Activated CD4-positive, alpha-beta memory T cell treated with anti-CD3 and anti-CD28 coated beads, Interleukin-2, amount 10 ng/mL, durations not matched to agents 7 days and 5 days (primary cell): ENCODE measurements around the gene EFTUD2. TPM values are rescaled to one million over a fixed set of nuclear protein-coding genes. Genes with fewer than 3 reads are reported as not detected.

Source experiments
- CTCF ChIA-PET: fragments of 350-600 bp; sonication (Branson Sonifier 250); formaldehyde crosslinking; loops from one replicate; lab custom pipeline; 2021; ENCODE audit warnings: antibody characterized with exemption, inconsistent platforms; lab: Charles Lee
- POLR2A ChIA-PET: fragments of 350-600 bp; sonication (Branson Sonifier 250); formaldehyde crosslinking; loops from one replicate; lab custom pipeline; 2021; ENCODE audit warnings: antibody characterized with exemption; lab: Charles Lee
- DNase-seq: peaks from one replicate; pipeline ENCODE4 v3.0.0-alpha.2; 2020
- H3K27ac Mint-ChIP-seq: one replicate; pipeline ENCODE4 v1.8.0; 2021; ENCODE audit warnings: mild to moderate bottlenecking, mixed read lengths
- H3K27me3 Mint-ChIP-seq: one replicate; pipeline ENCODE4 v1.8.0; 2021; ENCODE audit warnings: mixed read lengths
- H3K36me3 Mint-ChIP-seq: one replicate; pipeline ENCODE4 v1.8.0; 2021; ENCODE audit warnings: low read depth, mixed read lengths
- H3K4me1 Mint-ChIP-seq: one replicate; pipeline ENCODE4 v1.8.0; 2021; ENCODE audit warnings: mixed read lengths
- H3K4me3 Mint-ChIP-seq: one replicate; pipeline ENCODE4 v1.8.0; 2021; ENCODE audit warnings: mild to moderate bottlenecking, mixed read lengths
- H3K9me3 Mint-ChIP-seq: one replicate; pipeline ENCODE4 v1.8.0; 2021; ENCODE audit warnings: mixed read lengths
- total RNA-seq, 2 experiments: library from RNA; stranded (reverse); gene quantifications; one replicate each; pipeline ENCODE4 v1.2.3, GENCODE V29; 2021

EFTUD2 gene
- total RNA-seq, 2 experiments from 2014 or later = 102 to 114 TPM

GRCh38 chr17:44905006-44906000, 6.1 kb upstream of the EFTUD2 start:
- Mint-ChIP-seq H3K36me3 (no peaks in the 10 kb centered on the region), H3K9me3 (no peaks in the 10 kb centered on the region), H3K27ac (no peak overlapping the region), H3K27me3 (peaks cover 17% of the 10 kb centered on the region), H3K4me3 (no peak overlapping the region), H3K4me1 (peaks cover 3% of the 10 kb centered on the region)
- ChIA-PET CTCF (interaction anchor here (1.1 kb wide), 1 partner anchor 230 kb away, joined by 3 read pairs; the partner anchor contains the start of gene ACBD4), POLR2A (no interaction called here)
- no peak for DNase-seq

GRCh38 chr17:44904001-44904984, 5.0 kb upstream of the EFTUD2 start:
- Mint-ChIP-seq H3K27me3 (peaks cover 17% of the 10 kb centered on the region), H3K36me3 (no peaks in the 10 kb centered on the region), H3K4me1 (peaks cover 10% of the 10 kb centered on the region), H3K27ac (no peak overlapping the region), H3K9me3 (no peaks in the 10 kb centered on the region), H3K4me3 (no peak overlapping the region)
- POLR2A ChIA-PET = no interaction called here
- DNase-seq = no peak
- CTCF ChIA-PET = interaction anchor here (1.1 kb wide), 1 partner anchor 231 kb away, joined by 3 read pairs; the partner anchor contains the start of gene ACBD4

- POLR2A ChIA-PET = no interaction called here
- H3K27me3 Mint-ChIP-seq = peaks cover 16% of the 10 kb centered on the region
- CTCF ChIA-PET = interaction anchor here (1.5 kb wide), 1 partner anchor 232 kb away, joined by 5 read pairs; the partner anchor contains the start of gene ACBD4
- no peak overlapping the region for H3K27ac Mint-ChIP-seq
- peaks cover 15% of the 10 kb centered on the region for H3K4me1 Mint-ChIP-seq
- H3K36me3 Mint-ChIP-seq = no peaks in the 10 kb centered on the region
- no peak overlapping the region for H3K4me3 Mint-ChIP-seq
- no peaks in the 10 kb centered on the region for H3K9me3 Mint-ChIP-seq
- no peak for DNase-seq
Measured at GRCh38 chr17:44903012-44903685, 3.9 kb upstream of the EFTUD2 start.

- no peak for DNase-seq
- H3K27me3 Mint-ChIP-seq = peaks cover 16% of the 10 kb centered on the region
- H3K9me3 Mint-ChIP-seq = no peaks in the 10 kb centered on the region
- H3K4me1 Mint-ChIP-seq = peaks cover 19% of the 10 kb centered on the region
- no peak overlapping the region for H3K27ac Mint-ChIP-seq
- H3K4me3 Mint-ChIP-seq = no peak overlapping the region
- POLR2A ChIA-PET = interaction anchor here (1.6 kb wide), 1 partner anchor 24 kb away, joined by 3 read pairs; no protein-coding TSS in a partner anchor
- no peaks in the 10 kb centered on the region for H3K36me3 Mint-ChIP-seq
- CTCF ChIA-PET = interaction anchor here (0.5 to 1.5 kb wide), 2 partner anchors 233 to 1141 kb away, joined by 3 to 5 read pairs; partner anchors contain the start of gene ACBD4
Measured at GRCh38 chr17:44902135-44902760, 3.0 kb upstream of the EFTUD2 start.

- DNase-seq = no peak
- ChIA-PET CTCF (interaction anchor here (1.1 to 1.5 kb wide), 1 partner anchor 234 kb away, joined by 3 to 5 read pairs; the partner anchor contains the start of gene ACBD4), POLR2A (interaction anchor here (1.6 kb wide), 1 partner anchor 25 kb away, joined by 3 read pairs; no protein-coding TSS in a partner anchor)
- Mint-ChIP-seq H3K27ac (no peak overlapping the region), H3K36me3 (no peaks in the 10 kb centered on the region), H3K4me1 (peaks cover 21% of the 10 kb centered on the region), H3K4me3 (no peak overlapping the region), H3K27me3 (peaks cover 15% of the 10 kb centered on the region), H3K9me3 (no peaks in the 10 kb centered on the region)
Measured at GRCh38 chr17:44901411-44901921, 2.2 kb upstream of the EFTUD2 start.

- no peak overlapping the region for H3K27ac Mint-ChIP-seq
- H3K36me3 Mint-ChIP-seq = peaks cover 4% of the 10 kb centered on the region
- H3K4me3 Mint-ChIP-seq = no peak overlapping the region
Measured at GRCh38 chr17:44900894-44901293, 1.6 kb upstream of the EFTUD2 start.

GRCh38 chr17:44898768-44899073, 524 bp downstream of the EFTUD2 start:
- POLR2A ChIA-PET = interaction anchor here (0.6 to 2.7 kb wide), 27 partner anchors 9 to 677 kb away, joined by 3 to 15 read pairs (median 4); partner anchors contain the start of genes C1QL1, DBF4B, HEXIM1 and HEXIM2
- Mint-ChIP-seq H3K36me3 (peaks cover 12% of the 10 kb centered on the region), H3K27ac (peak overlapping the region; percentile 95), H3K4me3 (peak overlapping the region; percentile 87), H3K27me3 (peaks cover 11% of the 10 kb centered on the region), H3K9me3 (no peaks in the 10 kb centered on the region), H3K4me1 (peaks cover 26% of the 10 kb centered on the region)
- CTCF ChIA-PET = interaction anchor here (0.6 to 1.6 kb wide), 8 partner anchors 9 to 237 kb away, joined by 3 to 5 read pairs (median 3); partner anchors contain the start of gene ACBD4
- DNase-seq = no peak

More at GRCh38 chr17:44900894-44901293, 1.6 kb upstream of the EFTUD2 start:
- Mint-ChIP-seq H3K9me3 (no peaks in the 10 kb centered on the region), H3K4me1 (peaks cover 25% of the 10 kb centered on the region), H3K27me3 (peaks cover 11% of the 10 kb centered on the region)
- no peak for DNase-seq
- ChIA-PET CTCF (interaction anchor here (1.1 kb wide), 1 partner anchor 234 kb away, joined by 3 read pairs; the partner anchor contains the start of gene ACBD4), POLR2A (interaction anchor here (2.7 kb wide), 1 partner anchor 46 kb away, joined by 14 read pairs; the partner anchor contains the start of gene KIF18B)

GRCh38 chr17:44894642-44895041, 4.6 kb downstream of the EFTUD2 start:
- no peak overlapping the region for H3K4me3 Mint-ChIP-seq
- no peak for DNase-seq
- H3K27me3 Mint-ChIP-seq = no peaks in the 10 kb centered on the region
- no peak overlapping the region for H3K27ac Mint-ChIP-seq
- peaks cover 26% of the 10 kb centered on the region for H3K36me3 Mint-ChIP-seq
- ChIA-PET CTCF (interaction anchor here (0.6 to 1.7 kb wide), 2 partner anchors 16 to 26 kb away, joined by 3 to 5 read pairs; no protein-coding TSS in a partner anchor), POLR2A (no interaction called here)
- no peaks in the 10 kb centered on the region for H3K9me3 Mint-ChIP-seq
- peaks cover 26% of the 10 kb centered on the region for H3K4me1 Mint-ChIP-seq

- ChIA-PET POLR2A (no interaction called here), CTCF (interaction anchor here (0.8 to 1.9 kb wide), 2 partner anchors 8 to 13 kb away, joined by 3 to 6 read pairs; no protein-coding TSS in a partner anchor)
- no peak overlapping the region for H3K27ac Mint-ChIP-seq
- H3K36me3 Mint-ChIP-seq = peaks cover 26% of the 10 kb centered on the region
- no peaks in the 10 kb centered on the region for H3K27me3 Mint-ChIP-seq
- no peaks in the 10 kb centered on the region for H3K9me3 Mint-ChIP-seq
- H3K4me1 Mint-ChIP-seq = peaks cover 14% of the 10 kb centered on the region
- no peak for DNase-seq
- H3K4me3 Mint-ChIP-seq = no peak overlapping the region
Measured at GRCh38 chr17:44892250-44892649, 7.0 kb downstream of the EFTUD2 start.

GRCh38 chr17:44889003-44889402, 10.2 kb downstream of the EFTUD2 start:
- H3K4me3 Mint-ChIP-seq = no peak overlapping the region
- peaks cover 12% of the 10 kb centered on the region for H3K4me1 Mint-ChIP-seq
- H3K27ac Mint-ChIP-seq = no peak overlapping the region
- ChIA-PET CTCF (interaction anchor here (1.0 kb wide), 1 partner anchor 11 kb away, joined by 3 read pairs; no protein-coding TSS in a partner anchor), POLR2A (interaction anchor here (1.2 kb wide), 2 partner anchors 10 kb away, joined by 5 read pairs; partner anchors contain the start of gene EFTUD2)
- DNase-seq = no peak
- H3K9me3 Mint-ChIP-seq = no peaks in the 10 kb centered on the region
- H3K27me3 Mint-ChIP-seq = no peaks in the 10 kb centered on the region
- peaks cover 33% of the 10 kb centered on the region for H3K36me3 Mint-ChIP-seq
